ENCODE data around the gene ATP1B2. TPM values are rescaled to one million over a fixed set of nuclear protein-coding genes. Genes with fewer than 3 reads are reported as not detected.

The ATP1B2 gene
- total and polyA plus RNA-seq, 7 donors: 0.36 to 5.7 (median 0.85) TPM

- Histone ChIP-seq H3K4me3 (no peak overlapping the region), H3K9me3 (no peaks in the 10 kb centered on the region), H3K4me1 (no peaks in the 10 kb centered on the region), H3K36me3 (ENCODE audit: insufficient read depth in 1 of 2, low read depth in 1 of 2) (no peaks in the 10 kb centered on the region), H3K27ac (no peak overlapping the region), H3K27me3 (ENCODE audit: insufficient read depth in 3 of 3, low read length in 2 of 3) (peaks cover 0 to 11% (median 4%) of the 10 kb centered on the region in 3 donors)
- DNase-seq (peak; percentile 44 to 56), ATAC-seq (no peak)
- TF ChIP-seq, protein P1, sequence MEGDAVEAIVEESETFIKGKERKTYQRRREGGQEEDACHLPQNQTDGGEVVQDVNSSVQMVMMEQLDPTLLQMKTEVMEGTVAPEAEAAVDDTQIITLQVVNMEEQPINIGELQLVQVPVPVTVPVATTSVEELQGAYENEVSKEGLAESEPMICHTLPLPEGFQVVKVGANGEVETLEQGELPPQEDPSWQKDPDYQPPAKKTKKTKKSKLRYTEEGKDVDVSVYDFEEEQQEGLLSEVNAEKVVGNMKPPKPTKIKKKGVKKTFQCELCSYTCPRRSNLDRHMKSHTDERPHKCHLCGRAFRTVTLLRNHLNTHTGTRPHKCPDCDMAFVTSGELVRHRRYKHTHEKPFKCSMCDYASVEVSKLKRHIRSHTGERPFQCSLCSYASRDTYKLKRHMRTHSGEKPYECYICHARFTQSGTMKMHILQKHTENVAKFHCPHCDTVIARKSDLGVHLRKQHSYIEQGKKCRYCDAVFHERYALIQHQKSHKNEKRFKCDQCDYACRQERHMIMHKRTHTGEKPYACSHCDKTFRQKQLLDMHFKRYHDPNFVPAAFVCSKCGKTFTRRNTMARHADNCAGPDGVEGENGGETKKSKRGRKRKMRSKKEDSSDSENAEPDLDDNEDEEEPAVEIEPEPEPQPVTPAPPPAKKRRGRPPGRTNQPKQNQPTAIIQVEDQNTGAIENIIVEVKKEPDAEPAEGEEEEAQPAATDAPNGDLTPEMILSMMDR (IDR thresholded peaks at IDR 0.05): no peak
- intact Hi-C loops (cut with DNase I): no loop called here
- 31 to 43% (median 38%) methylated on average over 9 to 10 of the region's 10 CpGs for WGBS, 3 donors
These were observed 6.4 kb downstream of the ATP1B2 start for GRCh38 chr17:7656958-7657609.

- no peaks in the 10 kb centered on the region for H3K27me3 ChIP-seq (ENCODE audit: insufficient read depth in 3 of 3, low read length in 2 of 3)
- H3K36me3 ChIP-seq (ENCODE audit: insufficient read depth in 1 of 2, low read depth in 1 of 2): peaks cover 7 to 70% of the 10 kb centered on the region in 2 donors
- ATAC-seq: peak in 1 of 4 donors; percentile 27
- H3K4me1 ChIP-seq: no peaks in the 10 kb centered on the region
- no peak overlapping the region for H3K27ac ChIP-seq
- no peak overlapping the region for H3K4me3 ChIP-seq
- no peak for DNase-seq
- intact Hi-C loops (cut with DNase I): no loop called here
- no peaks in the 10 kb centered on the region for H3K9me3 ChIP-seq
- TF ChIP-seq, protein P1 (IDR thresholded peaks at IDR 0.05): no peak
- WGBS, 3 donors: 55 to 72% (median 62%) methylated on average over 10 of the region's 10 CpGs
These were observed 17.1 kb downstream of the ATP1B2 start for GRCh38 chr17:7667656-7668406.

DNA sequence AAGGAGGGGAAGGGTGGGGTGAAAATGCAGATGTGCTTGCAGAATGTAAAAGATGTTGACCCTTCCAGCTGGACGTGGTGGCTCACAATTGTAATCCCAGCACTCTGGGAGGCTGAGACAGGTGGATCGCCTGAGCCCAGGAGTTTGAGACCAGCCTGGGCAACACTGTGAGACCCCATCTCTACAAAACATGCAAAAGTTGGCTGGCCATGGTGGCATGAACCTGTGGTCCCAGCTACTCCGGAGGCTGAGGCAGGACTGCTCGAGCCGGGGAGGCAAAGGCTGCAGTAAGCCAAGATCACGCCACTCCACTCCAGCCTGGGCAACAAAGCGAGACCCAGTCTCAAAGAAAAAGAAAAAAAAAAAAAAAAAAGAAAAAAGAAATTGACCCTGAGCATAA, 17.8 kb downstream of the ATP1B2 start:
- intact Hi-C loops (cut with DNase I): no loop called here
- Histone ChIP-seq H3K9me3 (peaks cover 3% of the 10 kb centered on the region), H3K4me1 (no peaks in the 10 kb centered on the region), H3K4me3 (no peak overlapping the region), H3K36me3 (ENCODE audit: insufficient read depth in 1 of 2, low read depth in 1 of 2) (peaks cover 10 to 77% of the 10 kb centered on the region in 2 donors), H3K27me3 (ENCODE audit: insufficient read depth in 3 of 3, low read length in 2 of 3) (no peaks in the 10 kb centered on the region), H3K27ac (no peak overlapping the region)
- ATAC-seq: no peak
- DNase-seq: no peak
- TF ChIP-seq, protein P1 (IDR thresholded peaks at IDR 0.05): no peak
- 89 to 91% (median 91%) methylated on average over 7 of the region's 7 CpGs for WGBS, 3 donors

- 91 to 95% (median 93%) methylated on average over 2 of the region's 2 CpGs for WGBS, 3 donors
- DNase-seq: no peak
These were observed 22.5 kb downstream of the ATP1B2 start for GRCh38 chr17:7673239-7673638.

More at GRCh38 chr17:7673239-7673638, 22.5 kb downstream of the ATP1B2 start:
- H3K4me3 ChIP-seq: no peak overlapping the region
- ATAC-seq: no peak
- peaks cover 20 to 83% of the 10 kb centered on the region in 2 donors for H3K36me3 ChIP-seq (ENCODE audit: insufficient read depth in 1 of 2, low read depth in 1 of 2)
- no peak overlapping the region for H3K27ac ChIP-seq
- intact Hi-C loops (cut with DNase I): no loop called here
- no peaks in the 10 kb centered on the region for H3K4me1 ChIP-seq
- H3K27me3 ChIP-seq (ENCODE audit: insufficient read depth in 3 of 3, low read length in 2 of 3): no peaks in the 10 kb centered on the region
- TF ChIP-seq, protein P1 (IDR thresholded peaks at IDR 0.05): peak; percentile 42
- peaks cover 9% of the 10 kb centered on the region for H3K9me3 ChIP-seq
